Measurements from ENCODE around the gene CD302.

The CD302 gene

GRCh38 chr2:159760326-159760725 is 37.7 kb downstream of the CD302 start:
- H3K27ac ChIP-seq = peak overlapping the region; percentile 43
- H3K27me3 ChIP-seq = no peaks in the 10 kb centered on the region
- no peak overlapping the region for H3K4me3 ChIP-seq (ENCODE audit: low read depth in 1 of 2, low read length in 1 of 2)
- TF ChIP-seq, protein P1, sequence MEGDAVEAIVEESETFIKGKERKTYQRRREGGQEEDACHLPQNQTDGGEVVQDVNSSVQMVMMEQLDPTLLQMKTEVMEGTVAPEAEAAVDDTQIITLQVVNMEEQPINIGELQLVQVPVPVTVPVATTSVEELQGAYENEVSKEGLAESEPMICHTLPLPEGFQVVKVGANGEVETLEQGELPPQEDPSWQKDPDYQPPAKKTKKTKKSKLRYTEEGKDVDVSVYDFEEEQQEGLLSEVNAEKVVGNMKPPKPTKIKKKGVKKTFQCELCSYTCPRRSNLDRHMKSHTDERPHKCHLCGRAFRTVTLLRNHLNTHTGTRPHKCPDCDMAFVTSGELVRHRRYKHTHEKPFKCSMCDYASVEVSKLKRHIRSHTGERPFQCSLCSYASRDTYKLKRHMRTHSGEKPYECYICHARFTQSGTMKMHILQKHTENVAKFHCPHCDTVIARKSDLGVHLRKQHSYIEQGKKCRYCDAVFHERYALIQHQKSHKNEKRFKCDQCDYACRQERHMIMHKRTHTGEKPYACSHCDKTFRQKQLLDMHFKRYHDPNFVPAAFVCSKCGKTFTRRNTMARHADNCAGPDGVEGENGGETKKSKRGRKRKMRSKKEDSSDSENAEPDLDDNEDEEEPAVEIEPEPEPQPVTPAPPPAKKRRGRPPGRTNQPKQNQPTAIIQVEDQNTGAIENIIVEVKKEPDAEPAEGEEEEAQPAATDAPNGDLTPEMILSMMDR (IDR thresholded peaks at IDR 0.05) = no peak
- peaks cover 73% of the 10 kb centered on the region for H3K36me3 ChIP-seq
- peaks cover under 1 to 1% of the 10 kb centered on the region in 2 experiments for H3K4me1 ChIP-seq (ENCODE audit: control insufficient read depth in 1 of 2, insufficient read depth in 1 of 2, low read depth in 1 of 2, low read length in 1 of 2)
- no peaks in the 10 kb centered on the region for H3K9me3 ChIP-seq

GRCh38 chr2:159759577-159759976 is 38.4 kb downstream of the CD302 start:
- Histone ChIP-seq H3K9me3 (no peaks in the 10 kb centered on the region), H3K36me3 (peaks cover 70% of the 10 kb centered on the region)
- TF ChIP-seq, protein P1 (IDR thresholded peaks at IDR 0.05) = no peak

DNA sequence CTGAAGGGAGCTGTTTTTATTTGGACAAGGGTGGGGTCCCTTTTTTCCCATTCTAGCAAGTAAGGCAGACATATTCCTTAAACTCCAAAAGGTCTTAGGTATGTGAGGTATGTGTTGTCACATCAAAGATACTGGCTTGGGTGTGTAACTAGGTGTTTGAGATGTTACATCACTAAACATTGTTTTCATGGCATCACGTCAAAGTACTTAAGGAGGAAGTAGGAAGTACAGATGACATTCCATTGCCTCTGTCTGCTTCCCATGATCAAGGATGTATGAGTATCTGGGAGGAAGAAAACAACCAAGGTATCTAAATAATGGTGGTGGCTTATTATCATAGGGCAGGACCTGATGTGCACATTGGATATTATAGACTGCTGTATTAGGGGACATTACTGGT is 39.3 kb downstream of the CD302 start:
- Histone ChIP-seq H3K27me3 (no peaks in the 10 kb centered on the region), H3K36me3 (peaks cover 69% of the 10 kb centered on the region), H3K27ac (peak overlapping the region; percentile 25), H3K4me3 (ENCODE audit: low read depth in 1 of 2, low read length in 1 of 2) (no peak overlapping the region), H3K9me3 (no peaks in the 10 kb centered on the region), H3K4me1 (ENCODE audit: control insufficient read depth in 1 of 2, insufficient read depth in 1 of 2, low read depth in 1 of 2, low read length in 1 of 2) (peaks cover 17 to 18% of the 10 kb centered on the region in 2 experiments)
- TF ChIP-seq, protein P1 (IDR thresholded peaks at IDR 0.05) = no peak

More at GRCh38 chr2:159759577-159759976, 38.4 kb downstream of the CD302 start:
- Histone ChIP-seq H3K27me3 (no peaks in the 10 kb centered on the region), H3K4me3 (ENCODE audit: low read depth in 1 of 2, low read length in 1 of 2) (no peak overlapping the region), H3K4me1 (ENCODE audit: control insufficient read depth in 1 of 2, insufficient read depth in 1 of 2, low read depth in 1 of 2, low read length in 1 of 2) (peaks cover 8 to 9% of the 10 kb centered on the region in 2 experiments), H3K27ac (peak overlapping the region; percentile 43)

- Histone ChIP-seq H3K36me3 (peaks cover 64% of the 10 kb centered on the region), H3K4me1 (ENCODE audit: control insufficient read depth in 1 of 2, insufficient read depth in 1 of 2, low read depth in 1 of 2, low read length in 1 of 2) (peaks cover 21 to 22% of the 10 kb centered on the region in 2 experiments), H3K9me3 (no peaks in the 10 kb centered on the region), H3K27ac (peak overlapping the region; percentile 25), H3K4me3 (ENCODE audit: low read depth in 1 of 2, low read length in 1 of 2) (no peak overlapping the region), H3K27me3 (no peaks in the 10 kb centered on the region)
- TF ChIP-seq, protein P1 (IDR thresholded peaks at IDR 0.05) = no peak
Observed at GRCh38 chr2:159758239-159758638, 39.8 kb downstream of the CD302 start.

DNA sequence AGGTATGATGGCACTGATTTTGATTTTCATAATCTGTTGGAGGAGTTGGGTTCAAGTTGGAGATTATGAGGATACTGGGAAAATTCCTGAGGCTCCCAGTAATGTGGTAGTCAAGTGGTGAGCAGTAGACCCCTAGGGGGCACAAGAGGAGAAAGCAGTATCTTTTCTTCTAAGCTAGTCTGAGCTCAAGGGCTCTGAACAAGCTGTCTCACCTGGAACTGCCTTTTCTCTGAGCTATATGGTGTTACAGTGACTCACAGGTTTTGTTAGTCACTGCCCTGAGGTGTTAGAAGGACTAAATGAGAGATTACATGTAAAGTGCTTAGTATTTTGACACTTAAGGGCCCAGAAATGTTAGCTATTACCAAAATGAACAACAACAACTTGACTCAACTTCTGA is 42.2 kb downstream of the CD302 start:
- H3K4me1 ChIP-seq (ENCODE audit: control insufficient read depth in 1 of 2, insufficient read depth in 1 of 2, low read depth in 1 of 2, low read length in 1 of 2) = peaks cover 25 to 27% of the 10 kb centered on the region in 2 experiments
- H3K27ac ChIP-seq = peak overlapping the region; percentile 86
- H3K36me3 ChIP-seq = peaks cover 59% of the 10 kb centered on the region
- TF ChIP-seq, protein P1 (IDR thresholded peaks at IDR 0.05) = no peak
- no peaks in the 10 kb centered on the region for H3K9me3 ChIP-seq
- no peak overlapping the region for H3K4me3 ChIP-seq (ENCODE audit: low read depth in 1 of 2, low read length in 1 of 2)
- no peaks in the 10 kb centered on the region for H3K27me3 ChIP-seq

DNA sequence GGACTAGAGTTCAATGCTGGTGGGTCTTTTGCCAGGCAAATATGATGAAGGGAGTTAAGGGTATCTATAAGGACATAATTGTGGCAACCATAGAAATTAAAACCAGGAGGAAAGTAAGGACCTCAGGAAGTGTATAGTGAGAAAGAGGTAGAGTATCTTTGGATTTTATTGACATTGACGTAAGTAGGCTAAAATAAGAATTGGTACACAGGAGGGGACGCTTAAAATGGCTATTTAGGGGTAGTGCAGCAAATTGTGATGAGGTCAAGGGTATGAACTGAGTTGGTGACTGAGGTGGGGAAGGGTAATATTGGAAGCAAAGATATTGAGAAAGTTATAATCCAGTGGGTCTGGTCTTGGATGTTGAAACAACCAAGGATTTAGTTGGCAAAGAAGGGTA is 43.0 kb downstream of the CD302 start:
- TF ChIP-seq, protein P1 (IDR thresholded peaks at IDR 0.05) = no peak
- H3K4me3 ChIP-seq (ENCODE audit: low read depth in 1 of 2, low read length in 1 of 2) = no peak overlapping the region
- no peaks in the 10 kb centered on the region for H3K9me3 ChIP-seq
- H3K4me1 ChIP-seq (ENCODE audit: control insufficient read depth in 1 of 2, insufficient read depth in 1 of 2, low read depth in 1 of 2, low read length in 1 of 2) = peaks cover 25 to 27% of the 10 kb centered on the region in 2 experiments
- peak overlapping the region; percentile 86 for H3K27ac ChIP-seq
- peaks cover 56% of the 10 kb centered on the region for H3K36me3 ChIP-seq
- H3K27me3 ChIP-seq = no peaks in the 10 kb centered on the region
